Progenitor cell of endocrine pancreas (in vitro differentiated cells): ENCODE data around the gene FGF10. TPM values are rescaled to one million over a fixed set of nuclear protein-coding genes. Genes with fewer than 3 reads are reported as not detected.

ENCODE experiments used
- DNase-seq: peaks from one replicate; pipeline ENCODE4 v3.0.0; 2021; ENCODE audit warnings: low spot score; ENCODE audit not compliant: unreplicated experiment
- H3K27ac Mint-ChIP-seq: 2 replicates; pipeline ENCODE4 v1.8.0; 2021; ENCODE audit warnings: mild to moderate bottlenecking, moderate library complexity, mixed read lengths
- H3K27me3 Mint-ChIP-seq: 2 replicates; pipeline ENCODE4 v1.8.0; 2021; ENCODE audit warnings: mixed read lengths
- H3K36me3 Mint-ChIP-seq: 2 replicates; pipeline ENCODE4 v1.8.0; 2022; ENCODE audit warnings: mixed read lengths; ENCODE audit not compliant: insufficient read depth
- H3K4me1 Mint-ChIP-seq: 2 replicates; pipeline ENCODE4 v1.8.0; 2021; ENCODE audit warnings: low read depth, mixed read lengths
- H3K4me3 Mint-ChIP-seq: 2 replicates; pipeline ENCODE4 v1.8.0; 2021; ENCODE audit warnings: low read depth, mild to moderate bottlenecking, moderate library complexity, mixed read lengths
- H3K9me3 Mint-ChIP-seq: 2 replicates; pipeline ENCODE4 v1.8.0; 2021; ENCODE audit warnings: low read depth, mixed read lengths
- total RNA-seq: library from RNA; stranded (reverse); gene quantifications from 2 replicates; pipeline ENCODE4 v1.2.1, GENCODE V29; 2021
- TF ChIP-seq, protein P1 (sequence below): fragments of 200-600 bp; sonication (generic); IDR thresholded peaks from one replicate; pipeline ENCODE4 v1.5.0; 2021; ENCODE audit warnings: antibody characterized with exemption, mild to moderate bottlenecking; ENCODE audit not compliant: unreplicated experiment

The FGF10 gene
- total RNA-seq, 1 donor from 2014 or later: 2.7 TPM

DNA sequence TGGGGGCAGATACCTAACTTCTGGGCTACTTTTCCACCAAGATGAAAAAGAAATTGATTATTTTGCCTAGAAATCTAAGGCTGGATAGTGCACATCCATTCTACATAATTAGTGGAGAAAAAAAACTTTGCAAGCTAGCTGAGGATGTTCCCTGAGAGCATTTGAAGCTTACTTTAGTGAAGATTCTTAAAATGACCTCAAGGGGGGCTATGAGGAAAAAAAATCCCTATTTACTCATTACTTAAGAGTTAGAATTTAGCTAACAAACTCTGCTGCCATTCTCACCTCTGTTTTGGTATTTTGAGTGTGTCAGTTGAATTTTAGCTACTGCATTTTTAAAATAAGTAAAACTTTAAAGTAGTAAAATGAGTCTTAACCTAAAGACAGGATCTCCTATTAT is 9.2 kb upstream of the FGF10 start:
- Mint-ChIP-seq H3K27me3 (no peaks in the 10 kb centered on the region), H3K4me1 (no peaks in the 10 kb centered on the region), H3K9me3 (peaks cover 5% of the 10 kb centered on the region), H3K36me3 (peaks cover 1% of the 10 kb centered on the region), H3K4me3 (no peak overlapping the region), H3K27ac (no peak overlapping the region)
- DNase-seq: no peak
- TF ChIP-seq, protein P1, sequence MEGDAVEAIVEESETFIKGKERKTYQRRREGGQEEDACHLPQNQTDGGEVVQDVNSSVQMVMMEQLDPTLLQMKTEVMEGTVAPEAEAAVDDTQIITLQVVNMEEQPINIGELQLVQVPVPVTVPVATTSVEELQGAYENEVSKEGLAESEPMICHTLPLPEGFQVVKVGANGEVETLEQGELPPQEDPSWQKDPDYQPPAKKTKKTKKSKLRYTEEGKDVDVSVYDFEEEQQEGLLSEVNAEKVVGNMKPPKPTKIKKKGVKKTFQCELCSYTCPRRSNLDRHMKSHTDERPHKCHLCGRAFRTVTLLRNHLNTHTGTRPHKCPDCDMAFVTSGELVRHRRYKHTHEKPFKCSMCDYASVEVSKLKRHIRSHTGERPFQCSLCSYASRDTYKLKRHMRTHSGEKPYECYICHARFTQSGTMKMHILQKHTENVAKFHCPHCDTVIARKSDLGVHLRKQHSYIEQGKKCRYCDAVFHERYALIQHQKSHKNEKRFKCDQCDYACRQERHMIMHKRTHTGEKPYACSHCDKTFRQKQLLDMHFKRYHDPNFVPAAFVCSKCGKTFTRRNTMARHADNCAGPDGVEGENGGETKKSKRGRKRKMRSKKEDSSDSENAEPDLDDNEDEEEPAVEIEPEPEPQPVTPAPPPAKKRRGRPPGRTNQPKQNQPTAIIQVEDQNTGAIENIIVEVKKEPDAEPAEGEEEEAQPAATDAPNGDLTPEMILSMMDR: peak; percentile 12

DNA sequence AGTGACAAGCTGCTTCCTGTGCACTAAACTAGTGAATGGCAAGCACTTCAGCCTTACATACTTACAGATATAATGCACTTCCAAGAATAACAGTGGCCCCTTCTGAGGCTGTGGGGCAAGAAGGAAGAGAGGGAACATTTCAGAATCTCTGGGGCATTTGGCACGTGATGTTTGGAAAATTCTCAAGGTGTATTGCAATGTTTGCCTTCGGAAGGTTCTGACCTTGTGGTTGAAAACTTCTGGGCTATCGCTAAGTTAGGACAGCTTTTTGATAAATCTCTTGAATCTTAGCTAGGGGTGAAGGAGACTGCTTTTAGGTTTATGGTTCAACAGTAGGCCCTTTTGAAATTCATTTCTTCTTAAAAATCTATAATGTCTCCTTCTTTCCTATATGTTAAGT is 7.1 kb upstream of the FGF10 start:
- H3K27me3 Mint-ChIP-seq: peaks cover 11% of the 10 kb centered on the region

GRCh38 chr5:44390351-44390750 is 1.1 kb upstream of the FGF10 start:
- Mint-ChIP-seq H3K4me3 (peak overlapping the region; percentile 91), H3K9me3 (no peaks in the 10 kb centered on the region), H3K4me1 (peaks cover 27% of the 10 kb centered on the region), H3K27ac (no peak overlapping the region), H3K27me3 (peaks cover 46% of the 10 kb centered on the region), H3K36me3 (no peaks in the 10 kb centered on the region)
- no peak for DNase-seq
- TF ChIP-seq, protein P1: no peak

More for the DNA sequence above, 7.1 kb upstream of the FGF10 start:
- Mint-ChIP-seq H3K4me3 (no peak overlapping the region), H3K4me1 (no peaks in the 10 kb centered on the region), H3K27ac (no peak overlapping the region), H3K9me3 (peaks cover 5% of the 10 kb centered on the region), H3K36me3 (peaks cover 1% of the 10 kb centered on the region)
- no peak for DNase-seq
- TF ChIP-seq, protein P1: no peak

DNA sequence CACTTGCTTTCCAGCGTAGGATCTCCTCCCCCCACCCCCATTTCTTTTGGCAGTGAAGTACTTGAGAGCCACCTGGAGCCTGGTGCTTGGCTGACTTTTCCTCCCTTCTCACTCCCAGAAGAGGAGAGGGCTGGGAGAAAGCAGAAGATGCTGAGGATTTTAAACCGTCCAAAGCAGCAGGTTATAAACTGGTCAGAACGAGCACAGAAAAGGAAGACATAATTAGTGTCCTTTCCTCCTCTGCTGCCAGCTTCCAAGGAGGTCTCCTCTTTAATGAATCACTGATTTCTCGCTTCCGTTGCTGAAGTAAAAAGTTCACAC is 563 bp upstream of the FGF10 start:
- H3K36me3 Mint-ChIP-seq: no peaks in the 10 kb centered on the region
- TF ChIP-seq, protein P1: no peak
- H3K4me1 Mint-ChIP-seq: peaks cover 31% of the 10 kb centered on the region
- no peak for DNase-seq
- H3K4me3 Mint-ChIP-seq: peak overlapping the region; percentile 91
- H3K27me3 Mint-ChIP-seq: peaks cover 46% of the 10 kb centered on the region
- no peaks in the 10 kb centered on the region for H3K9me3 Mint-ChIP-seq
- no peak overlapping the region for H3K27ac Mint-ChIP-seq

DNA sequence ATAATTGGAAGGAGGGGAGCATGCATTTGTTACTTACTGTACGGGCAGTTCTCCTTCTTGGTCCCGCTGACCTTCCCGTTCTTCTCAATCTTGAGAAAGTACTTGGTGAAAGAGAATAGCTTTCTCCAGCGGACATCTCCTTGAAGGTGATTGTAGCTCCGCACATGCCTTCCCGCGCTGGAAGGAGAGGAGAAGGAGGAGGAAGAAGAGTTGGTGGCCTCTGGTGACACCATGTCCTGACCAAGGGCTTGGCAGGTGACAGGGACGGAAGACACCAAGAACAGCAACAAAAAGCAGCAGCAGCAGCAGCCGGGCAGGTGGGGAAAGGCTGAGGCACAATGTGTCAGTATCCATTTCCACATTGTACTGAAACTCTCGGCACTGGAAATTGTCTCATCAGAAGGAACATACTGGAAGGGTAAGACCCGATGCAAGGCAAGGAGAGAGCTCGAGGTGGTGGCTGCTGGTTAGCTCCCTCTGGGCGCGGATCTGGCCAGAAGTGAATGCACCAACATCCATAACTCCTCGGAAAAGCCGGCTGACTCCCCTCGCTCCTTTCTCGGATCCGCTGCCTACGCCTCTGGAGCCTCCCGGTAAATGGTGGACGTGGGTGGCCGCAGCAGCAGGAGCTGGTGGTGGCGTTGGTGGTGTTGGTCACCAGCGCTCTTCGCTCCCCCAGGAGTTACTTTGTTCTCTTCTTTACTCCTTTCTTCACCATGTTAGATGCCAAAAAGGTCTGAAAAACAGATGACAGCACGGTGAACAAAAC is 715 bp downstream of the FGF10 start:
- H3K9me3 Mint-ChIP-seq: no peaks in the 10 kb centered on the region
- DNase-seq: peak; percentile 11
- peaks cover 35% of the 10 kb centered on the region for H3K4me1 Mint-ChIP-seq
- no peaks in the 10 kb centered on the region for H3K36me3 Mint-ChIP-seq
- peak overlapping the region; percentile 91 for H3K4me3 Mint-ChIP-seq
- H3K27ac Mint-ChIP-seq: peak overlapping the region; percentile 75
- TF ChIP-seq, protein P1: no peak
- peaks cover 46% of the 10 kb centered on the region for H3K27me3 Mint-ChIP-seq
